Naive thymus-derived CD4-positive, alpha-beta T cell (primary cell): Measurements from ENCODE around the gene MAPK14. TPM values are rescaled to one million over a fixed set of nuclear protein-coding genes. Genes with fewer than 3 reads are reported as not detected.

ENCODE experiments used
- ATAC-seq: fragments of 150-1000 bp; cut with Tn5 transposase; 2 replicates; pipeline ENCODE4 v1.10.0; 2021; ENCODE audit warnings: mild to moderate bottlenecking, moderate library complexity
- CTCF ChIA-PET: fragments of 350-600 bp; sonication (Branson Sonifier 250); formaldehyde crosslinking; loops from one replicate; lab custom pipeline; 2021; ENCODE audit warnings: antibody characterized with exemption; lab: Charles Lee
- POLR2A ChIA-PET: fragments of 350-600 bp; sonication (Branson Sonifier 250); formaldehyde crosslinking; loops from one replicate; lab custom pipeline; 2021; ENCODE audit warnings: antibody characterized with exemption, inconsistent platforms; lab: Charles Lee
- DNase-seq, 9 donors: peaks; one replicate each; pipeline versions ENCODE4 v3.0.0 to v3.0.0-alpha.2; 2020 to 2022; ENCODE audit warnings: mixed read lengths in 1 of 9
- H3K27ac ChIP-seq: one replicate; pipeline ENCODE4 v1.7.0; 2013; ENCODE audit warnings: mild to moderate bottlenecking, low read depth, low read length, moderate library complexity
- H3K27me3 ChIP-seq, 2 donors: one replicate each; pipeline ENCODE4 v1.7.0; 2013; ENCODE audit warnings: low read length in 2 of 2, mild to moderate bottlenecking in 2 of 2, moderate library complexity in 2 of 2; ENCODE audit not compliant: control insufficient read depth in 2 of 2, insufficient read depth in 2 of 2
- H3K36me3 ChIP-seq, 3 experiments: 1 replicate in 2 of 3; 2 replicates in 1 of 3; pipeline ENCODE4 v1.7.0; 2013; ENCODE audit warnings: low read length in 3 of 3, mild to moderate bottlenecking in 3 of 3, moderate library complexity in 1 of 3; ENCODE audit not compliant: insufficient read depth in 3 of 3, control insufficient read depth in 2 of 3
- H3K4me1 ChIP-seq, 2 donors: one replicate each; pipeline ENCODE4 v1.7.0; 2013; ENCODE audit warnings: low read length in 2 of 2, mild to moderate bottlenecking in 2 of 2, moderate library complexity in 1 of 2; ENCODE audit not compliant: control insufficient read depth in 2 of 2, insufficient read depth in 2 of 2
- H3K4me3 ChIP-seq: 2 replicates; pipeline ENCODE4 v1.7.0; 2013; ENCODE audit warnings: mild to moderate bottlenecking, low read length
- H3K9me3 ChIP-seq, 3 experiments: 1 replicate in 2 of 3; 2 replicates in 1 of 3; pipeline ENCODE4 v1.7.0; 2013; ENCODE audit warnings: low read length in 3 of 3; ENCODE audit not compliant: control insufficient read depth in 2 of 3
- H3K27ac Mint-ChIP-seq, 9 donors: one replicate each; pipeline ENCODE4 v1.8.0; 2020 to 2022; ENCODE audit warnings: mixed read lengths in 9 of 9, mild to moderate bottlenecking in 8 of 9, moderate library complexity in 5 of 9, inconsistent platforms in 2 of 9
- H3K27me3 Mint-ChIP-seq, 5 donors: one replicate each; pipeline ENCODE4 v1.8.0; 2021 to 2022; ENCODE audit warnings: mixed read lengths in 5 of 5, mild to moderate bottlenecking in 1 of 5
- H3K36me3 Mint-ChIP-seq, 5 donors: one replicate each; pipeline ENCODE4 v1.8.0; 2020 to 2022; ENCODE audit warnings: mixed read lengths in 5 of 5, mild to moderate bottlenecking in 3 of 5, inconsistent platforms in 1 of 5
- H3K4me1 Mint-ChIP-seq, 7 donors: one replicate each; pipeline ENCODE4 v1.8.0; 2020 to 2022; ENCODE audit warnings: mixed read lengths in 7 of 7, mild to moderate bottlenecking in 3 of 7, inconsistent platforms in 1 of 7
- H3K4me3 Mint-ChIP-seq, 10 donors: one replicate each; pipeline ENCODE4 v1.8.0; 2020 to 2022; ENCODE audit warnings: mild to moderate bottlenecking in 10 of 10, mixed read lengths in 10 of 10, moderate library complexity in 6 of 10, inconsistent platforms in 2 of 10
- H3K9me3 Mint-ChIP-seq, 11 donors: one replicate each; pipeline ENCODE4 v1.8.0; 2020 to 2022; ENCODE audit warnings: mixed read lengths in 11 of 11, mild to moderate bottlenecking in 4 of 11, inconsistent platforms in 1 of 11, moderate library complexity in 1 of 11
- intact Hi-C, 2 donors: fragments of 100-400 bp; cut with micrococcal nuclease; formaldehyde crosslinking; loops; one replicate each; pipeline ENCODE4 v1.15.1; 2023
- polyA plus RNA-seq, 2 donors: library from polyadenylated mRNA; unstranded; fragments of 300-500 nt; fragmentation: Illumina TruSeq; gene quantifications; one replicate each; pipeline ENCODE4 v1.2.3, GENCODE V29; 2021
- total RNA-seq, 6 experiments: library from RNA in 5 of 6; stranded (reverse) in 5 of 6; gene quantifications; 1 replicate in 5 of 6; 2 replicates in 1 of 6; pipeline ENCODE4 v1.2.3 and lab custom pipeline; 2021 to 2026

Gene MAPK14
- total and polyA plus RNA-seq, 7 experiments from 2014 or later = 43.2 to 81.0 (median 60.5) TPM

DNA sequence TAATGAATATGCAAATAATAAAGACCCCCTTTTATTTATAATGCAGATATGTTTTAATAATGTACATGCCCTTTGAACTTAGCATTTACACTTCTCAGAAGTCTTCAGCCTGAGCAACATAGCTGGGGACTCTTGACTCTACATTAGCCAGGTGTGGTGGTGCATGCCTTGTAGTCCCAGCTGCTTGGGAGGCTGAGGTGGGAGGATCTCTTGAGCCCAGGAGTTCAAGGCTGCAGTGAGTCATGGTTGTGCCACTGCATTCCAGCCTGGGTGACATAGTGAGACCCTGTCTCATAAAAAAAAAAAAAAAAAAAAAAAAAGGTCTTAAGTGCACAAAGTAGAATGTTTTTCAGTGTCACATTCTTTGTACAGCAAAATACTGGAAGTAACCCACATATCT is 85.4 kb downstream of the MAPK14 start:
- Histone ChIP-seq H3K9me3 (no peaks in the 10 kb centered on the region), H3K27ac (no peak overlapping the region), H3K27me3 (no peaks in the 10 kb centered on the region), H3K4me1 (peaks cover 63 to 74% of the 10 kb centered on the region in 2 donors), H3K36me3 (peaks cover 0 to 3% (median 0%) of the 10 kb centered on the region in 3 experiments), H3K4me3 (no peak overlapping the region)
- DNase-seq (no peak), ATAC-seq (no peak)
- intact Hi-C loops = no loop called here
- POLR2A ChIA-PET = interaction anchor here (0.8 to 1.1 kb wide), 4 partner anchors 8 to 271 kb away, joined by 3 to 4 read pairs (median 3); no protein-coding TSS in a partner anchor
- Mint-ChIP-seq H3K4me3 (peak overlapping the region in 1 of 10 donors; percentile 47), H3K36me3 (peaks cover 0 to 40% (median 12%) of the 10 kb centered on the region in 5 donors), H3K27me3 (no peaks in the 10 kb centered on the region), H3K9me3 (no peaks in the 10 kb centered on the region), H3K27ac (peak overlapping the region in 7 of 9 donors; percentile 39 to 100 (median 89)), H3K4me1 (peaks cover 53 to 95% (median 79%) of the 10 kb centered on the region in 7 donors)
- CTCF ChIA-PET = interaction anchor here (1.1 to 3.1 kb wide), 2 partner anchors 10 to 18 kb away, joined by 3 to 17 read pairs; no protein-coding TSS in a partner anchor

DNA sequence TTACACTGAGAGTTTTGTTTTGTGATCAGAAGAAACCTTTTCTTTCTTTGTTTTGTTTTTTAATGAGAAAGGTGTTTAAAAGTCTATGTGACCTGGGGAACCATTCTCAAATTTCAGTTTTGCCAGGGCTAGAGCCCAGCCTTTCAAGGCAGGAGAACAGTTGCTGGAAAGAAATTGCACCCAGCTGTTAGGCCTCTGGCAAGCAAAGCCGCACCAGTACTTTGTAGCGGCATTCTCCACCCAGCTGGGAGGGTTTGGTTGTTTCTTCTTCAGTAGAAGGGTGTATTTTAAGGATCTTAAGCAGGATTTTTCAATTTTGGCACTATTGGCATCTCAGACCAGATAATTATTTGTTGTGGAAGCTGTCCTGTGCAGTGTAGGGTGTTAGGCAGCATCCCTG is 86.1 kb downstream of the MAPK14 start:
- Mint-ChIP-seq H3K4me3 (peak overlapping the region in 7 of 10 donors; percentile 21 to 81 (median 47)), H3K4me1 (peaks cover 59 to 95% (median 79%) of the 10 kb centered on the region in 7 donors), H3K36me3 (peaks cover 0 to 40% (median 8%) of the 10 kb centered on the region in 5 donors), H3K27ac (peak overlapping the region; percentile 15 to 100 (median 87)), H3K27me3 (no peaks in the 10 kb centered on the region), H3K9me3 (no peaks in the 10 kb centered on the region)
- Histone ChIP-seq H3K4me1 (peaks cover 64 to 74% of the 10 kb centered on the region in 2 donors), H3K4me3 (no peak overlapping the region), H3K27me3 (no peaks in the 10 kb centered on the region), H3K27ac (no peak overlapping the region), H3K36me3 (no peaks in the 10 kb centered on the region), H3K9me3 (no peaks in the 10 kb centered on the region)
- ChIA-PET CTCF (interaction anchor here (1.1 to 3.1 kb wide), 2 partner anchors 9 to 19 kb away, joined by 3 to 17 read pairs; no protein-coding TSS in a partner anchor), POLR2A (interaction anchor here (1.1 kb wide), 1 partner anchor 13 kb away, joined by 3 read pairs; no protein-coding TSS in a partner anchor)
- no peak for ATAC-seq
- no peak for DNase-seq
- intact Hi-C loops = no loop called here

DNA sequence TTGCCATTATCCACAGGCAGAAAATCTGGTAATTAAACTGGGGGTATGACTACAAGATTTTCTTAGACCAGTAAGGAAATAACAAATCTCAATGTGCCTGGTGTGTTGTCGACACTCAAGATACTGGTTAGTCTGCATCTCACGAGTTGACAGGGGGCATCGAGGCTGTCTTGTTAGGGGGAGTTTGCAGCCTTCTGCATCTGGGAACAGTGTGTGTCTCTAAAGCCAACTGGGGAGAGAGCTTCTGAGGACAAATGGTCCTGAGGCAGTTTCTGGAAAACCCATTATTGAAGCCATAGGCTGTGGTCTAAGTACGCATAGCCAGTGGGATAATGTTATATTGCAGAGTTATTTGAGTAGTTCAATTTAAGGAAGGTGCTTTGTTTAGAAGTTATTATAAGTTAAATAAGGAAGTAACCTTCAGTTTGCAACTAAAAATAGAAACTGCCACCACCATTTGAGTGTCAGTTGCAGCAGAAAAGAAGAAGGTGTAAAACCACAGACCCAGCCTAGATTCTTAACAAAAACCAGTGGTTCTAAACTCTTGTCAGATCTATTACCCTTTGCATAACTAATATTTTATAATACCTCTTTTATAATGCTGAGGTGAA is 87.3 kb downstream of the MAPK14 start:
- CTCF ChIA-PET = interaction anchor here (0.7 kb wide), 1 partner anchor 19 kb away, joined by 4 read pairs; no protein-coding TSS in a partner anchor

DNA sequence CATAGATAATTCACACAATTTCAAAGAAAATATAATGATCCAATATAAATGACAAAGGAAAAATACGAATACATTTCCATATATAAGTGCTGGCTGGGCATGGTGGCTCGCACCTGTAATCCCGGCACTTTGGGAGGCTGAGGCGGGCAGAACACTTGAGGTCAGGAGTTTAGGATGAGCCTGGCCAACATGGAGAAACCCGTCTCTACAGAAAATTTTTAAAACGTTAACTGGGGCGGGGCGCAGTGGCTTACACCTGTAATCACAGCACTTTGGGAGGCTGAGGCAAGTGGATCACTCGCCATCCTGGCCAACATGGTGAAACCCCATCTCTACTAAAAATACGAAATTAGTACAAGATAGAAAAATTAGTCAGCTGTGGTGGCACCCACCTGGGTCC is 87.8 kb downstream of the MAPK14 start:
- H3K27ac ChIP-seq = peak overlapping the region; percentile 54
- no peaks in the 10 kb centered on the region for H3K27me3 Mint-ChIP-seq
- ATAC-seq (no peak), DNase-seq (no peak)
- no peaks in the 10 kb centered on the region for H3K27me3 ChIP-seq
- no peaks in the 10 kb centered on the region for H3K9me3 Mint-ChIP-seq
- H3K4me3 Mint-ChIP-seq = peak overlapping the region in 8 of 10 donors; percentile 63 to 82 (median 80)
- no peak overlapping the region for H3K4me3 ChIP-seq
- ChIA-PET POLR2A (interaction anchor here (0.6 to 1.1 kb wide), 5 partner anchors 10 to 20 kb away, joined by 3 to 6 read pairs (median 4); no protein-coding TSS in a partner anchor), CTCF (interaction anchor here (0.7 to 1.0 kb wide), 2 partner anchors 20 to 88 kb away, joined by 4 to 5 read pairs; partner anchors contain the start of gene MAPK14)
- H3K9me3 ChIP-seq = no peaks in the 10 kb centered on the region
- H3K36me3 ChIP-seq = no peaks in the 10 kb centered on the region
- peaks cover 0 to 43% (median 6%) of the 10 kb centered on the region in 5 donors for H3K36me3 Mint-ChIP-seq
- peak overlapping the region; percentile 29 to 100 (median 91) for H3K27ac Mint-ChIP-seq
- H3K4me1 Mint-ChIP-seq = peaks cover 61 to 95% (median 80%) of the 10 kb centered on the region in 7 donors
- peaks cover 70 to 74% of the 10 kb centered on the region in 2 donors for H3K4me1 ChIP-seq
- intact Hi-C loops = no loop called here

More for the DNA sequence above, 87.3 kb downstream of the MAPK14 start:
- no peaks in the 10 kb centered on the region for H3K9me3 Mint-ChIP-seq
- Histone ChIP-seq H3K27ac (peak overlapping the region; percentile 54), H3K4me3 (no peak overlapping the region), H3K36me3 (no peaks in the 10 kb centered on the region), H3K9me3 (no peaks in the 10 kb centered on the region), H3K27me3 (no peaks in the 10 kb centered on the region), H3K4me1 (peaks cover 65 to 74% of the 10 kb centered on the region in 2 donors)
- peak overlapping the region; percentile 63 to 82 (median 76) for H3K4me3 Mint-ChIP-seq
- DNase-seq (peak in 4 of 9 donors; percentile 32 to 46 (median 44)), ATAC-seq (peak; percentile 20)
- POLR2A ChIA-PET = interaction anchor here (0.6 to 1.0 kb wide), 3 partner anchors 10 to 817 kb away, joined by 3 to 4 read pairs (median 3); partner anchors contain the start of gene DEF6
- peaks cover 0 to 43% (median 6%) of the 10 kb centered on the region in 5 donors for H3K36me3 Mint-ChIP-seq
- no peaks in the 10 kb centered on the region for H3K27me3 Mint-ChIP-seq
- H3K4me1 Mint-ChIP-seq = peaks cover 58 to 95% (median 79%) of the 10 kb centered on the region in 7 donors
- intact Hi-C loops = no loop called here
- H3K27ac Mint-ChIP-seq = peak overlapping the region; percentile 49 to 100 (median 91)

DNA sequence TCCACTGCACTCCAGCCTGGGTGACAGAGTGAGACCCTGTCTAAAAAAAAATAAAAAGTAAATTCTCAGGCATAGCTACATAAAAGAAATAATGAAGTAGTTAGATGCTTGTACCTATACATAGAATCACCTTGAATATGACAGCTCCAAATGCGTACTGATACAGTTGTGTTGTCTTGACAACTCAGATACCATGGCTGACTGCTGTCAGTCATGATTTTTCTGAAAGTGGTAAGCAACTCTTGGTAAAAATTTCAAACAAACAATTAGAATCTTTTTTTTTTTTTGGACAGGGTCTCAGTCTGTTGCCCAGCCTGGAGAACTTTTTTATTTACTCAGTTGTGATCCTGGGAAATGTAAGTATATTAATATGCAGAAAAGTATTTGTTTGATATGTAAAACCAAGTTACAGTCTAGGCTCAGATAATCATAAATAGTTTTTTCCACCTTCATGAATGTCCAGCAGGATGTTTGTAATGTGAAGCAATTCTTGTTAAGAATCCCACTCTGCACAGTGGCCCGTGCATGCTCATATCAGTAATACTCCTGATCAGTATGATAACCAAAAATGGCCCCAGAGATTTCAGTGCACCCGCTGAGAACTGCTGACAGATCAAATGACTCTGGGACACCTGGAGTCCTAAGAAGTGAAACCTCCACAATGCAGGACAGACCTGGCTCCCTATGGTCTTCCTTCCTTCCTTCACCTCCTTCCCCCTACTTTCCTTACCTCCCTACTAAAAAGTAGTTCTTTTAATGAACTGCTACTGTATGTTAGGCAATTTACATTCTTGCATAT is 88.7 kb downstream of the MAPK14 start:
- ATAC-seq = no peak
- CTCF ChIA-PET = interaction anchor here (1.0 kb wide), 1 partner anchor 89 kb away, joined by 5 read pairs; the partner anchor contains the start of gene MAPK14

DNA sequence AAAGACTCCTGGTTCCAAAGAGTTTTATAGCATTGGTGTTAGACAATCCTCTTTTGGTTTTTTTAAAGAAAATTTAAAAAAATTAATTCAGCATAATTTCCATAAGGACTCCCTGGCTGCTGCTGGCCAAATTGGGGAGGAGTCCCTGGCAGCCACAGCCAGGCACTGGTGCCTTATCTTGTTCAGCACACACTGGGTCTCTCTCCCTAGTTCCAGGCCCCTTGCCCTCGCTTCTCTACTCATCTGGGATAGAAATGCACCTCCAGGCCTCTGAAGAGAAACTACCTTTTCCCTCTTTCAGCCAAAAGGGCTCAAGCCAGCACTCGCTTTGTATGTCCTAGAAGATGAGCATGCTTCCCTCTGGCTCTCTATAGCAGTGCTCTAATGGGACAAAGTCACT is 89.3 kb downstream of the MAPK14 start:
- peak overlapping the region in 8 of 10 donors; percentile 4 to 99 (median 46) for H3K4me3 Mint-ChIP-seq
- peak overlapping the region; percentile 92 to 100 (median 99) for H3K27ac Mint-ChIP-seq
- no peaks in the 10 kb centered on the region for H3K9me3 Mint-ChIP-seq

More for the DNA sequence above, 88.7 kb downstream of the MAPK14 start:
- POLR2A ChIA-PET = interaction anchor here (0.7 to 1.1 kb wide), 4 partner anchors 10 to 16 kb away, joined by 3 to 6 read pairs (median 4); no protein-coding TSS in a partner anchor
- Mint-ChIP-seq H3K36me3 (peaks cover 0 to 42% (median 6%) of the 10 kb centered on the region in 5 donors), H3K4me1 (peaks cover 68 to 95% (median 83%) of the 10 kb centered on the region in 7 donors), H3K4me3 (peak overlapping the region in 8 of 10 donors; percentile 26 to 54 (median 36)), H3K27me3 (no peaks in the 10 kb centered on the region), H3K9me3 (no peaks in the 10 kb centered on the region), H3K27ac (peak overlapping the region; percentile 6 to 100 (median 96))
- intact Hi-C loops = no loop called here
- Histone ChIP-seq H3K27ac (no peak overlapping the region), H3K4me3 (no peak overlapping the region), H3K36me3 (no peaks in the 10 kb centered on the region), H3K9me3 (no peaks in the 10 kb centered on the region), H3K27me3 (no peaks in the 10 kb centered on the region), H3K4me1 (peaks cover 77 to 79% of the 10 kb centered on the region in 2 donors)
- no peak for DNase-seq

More for the DNA sequence above, 89.3 kb downstream of the MAPK14 start:
- Histone ChIP-seq H3K27me3 (no peaks in the 10 kb centered on the region), H3K4me1 (peaks cover 84 to 86% of the 10 kb centered on the region in 2 donors), H3K27ac (no peak overlapping the region), H3K36me3 (no peaks in the 10 kb centered on the region), H3K9me3 (no peaks in the 10 kb centered on the region), H3K4me3 (no peak overlapping the region)
- H3K27me3 Mint-ChIP-seq = no peaks in the 10 kb centered on the region
- POLR2A ChIA-PET = interaction anchor here (2.4 to 3.2 kb wide), 3 partner anchors 8 to 16 kb away, joined by 10 to 28 read pairs (median 19); partner anchors contain the start of gene MAPK13
- H3K4me1 Mint-ChIP-seq = peaks cover 73 to 98% (median 90%) of the 10 kb centered on the region in 7 donors
- intact Hi-C loops = no loop called here
- H3K36me3 Mint-ChIP-seq = peaks cover 0 to 42% (median 6%) of the 10 kb centered on the region in 5 donors
- ATAC-seq (no peak), DNase-seq (no peak)
- CTCF ChIA-PET = interaction anchor here (6.3 kb wide), 1 partner anchor 22 kb away, joined by 53 read pairs; no protein-coding TSS in a partner anchor
